GM21381 (cell line): ENCODE results near the gene MUC20.

Source experiments
- ATAC-seq: cut with Tn5 transposase; IDR thresholded peaks from one replicate; pipeline ENCODE4 v1.9.1; 2021; ENCODE audit warnings: mild to moderate bottlenecking, moderate library complexity; ENCODE audit not compliant: unreplicated experiment

MUC20 gene

DNA sequence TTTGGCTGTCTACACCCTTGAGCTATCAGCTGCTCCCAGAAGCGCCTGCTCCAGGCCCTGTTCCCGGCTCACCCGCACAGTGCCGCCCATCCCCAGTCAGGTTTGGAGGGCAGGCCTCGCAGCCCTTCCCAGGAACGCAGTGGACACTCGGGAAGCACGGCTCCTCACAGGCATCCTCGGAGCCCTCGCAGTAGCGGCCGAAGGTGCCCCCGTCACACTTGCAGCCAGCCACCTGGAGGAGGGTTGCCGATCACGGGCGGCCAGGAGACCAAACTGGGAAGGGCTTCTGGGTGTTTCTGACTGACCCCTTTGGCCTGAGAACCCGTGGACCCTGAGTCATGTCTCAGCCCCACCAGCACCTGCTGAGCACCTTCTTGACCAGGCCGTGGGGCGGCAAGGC, 33.4 kb downstream of the MUC20 start:
- no peak for ATAC-seq

DNA sequence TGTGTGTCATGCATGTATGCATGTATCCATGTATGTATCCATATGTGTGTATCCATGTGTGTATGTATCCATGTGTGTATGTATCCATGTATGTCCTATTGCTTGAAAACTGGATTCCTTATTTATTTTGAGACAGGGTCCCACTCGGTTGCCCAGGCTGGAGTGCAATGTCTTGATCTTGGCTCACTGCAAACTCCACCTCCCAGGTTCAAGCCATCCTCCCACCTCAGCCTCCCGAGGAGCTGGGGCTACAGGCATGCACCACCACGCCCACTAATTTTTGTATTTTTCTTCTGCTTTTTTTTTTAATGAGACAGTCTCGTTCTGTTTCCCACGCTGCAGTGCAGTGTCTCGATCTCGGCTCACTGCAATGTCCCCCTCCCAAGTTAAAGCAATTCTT, 34.1 kb downstream of the MUC20 start:
- ATAC-seq, result no peak

GRCh38 chr3:195755391-195755790, 34.6 kb downstream of the MUC20 start:
- ATAC-seq, result no peak

DNA sequence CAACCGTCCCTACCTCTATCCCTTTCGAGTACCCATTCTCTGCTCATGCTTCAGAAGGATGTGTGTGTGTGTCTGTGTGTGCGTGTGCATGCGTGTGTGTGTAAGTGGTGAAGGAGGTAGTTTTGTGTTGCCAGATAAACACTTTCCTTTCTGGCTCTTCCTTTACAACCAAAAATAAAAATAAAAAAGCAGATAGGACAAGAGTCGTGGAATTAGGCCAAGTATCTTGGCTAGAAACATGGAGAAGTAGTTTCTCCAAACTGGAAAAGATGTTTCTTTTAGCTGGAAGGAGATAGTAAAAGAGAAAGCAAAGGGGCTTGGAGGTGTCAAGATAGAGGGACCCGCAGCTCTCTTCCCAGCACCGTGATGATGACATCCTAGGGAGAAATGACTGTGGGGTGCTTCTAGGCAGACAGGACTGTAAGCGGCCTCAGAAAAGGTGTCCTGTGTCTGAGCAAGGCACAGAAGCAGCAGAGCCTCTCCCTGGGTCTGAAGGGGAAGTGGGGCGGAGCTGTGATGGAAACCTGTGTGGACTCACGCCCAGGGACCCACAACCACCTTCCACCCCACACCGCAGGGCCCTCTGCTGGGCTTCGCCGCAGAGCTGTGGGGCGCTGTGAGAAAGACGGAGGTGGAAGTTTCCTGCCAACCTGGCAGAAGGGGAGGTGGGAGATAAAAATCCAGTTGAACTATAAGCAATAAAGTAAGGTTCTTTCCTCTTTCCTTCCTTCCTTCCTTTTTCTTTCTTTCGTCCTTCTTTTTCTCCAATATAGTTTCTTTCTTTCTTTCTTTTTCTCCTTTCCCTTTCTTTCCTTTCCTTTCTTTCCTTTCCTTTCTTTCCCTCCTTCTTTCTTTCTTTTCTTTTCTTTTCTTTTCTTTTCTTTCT, 35.3 kb downstream of the MUC20 start:
- no peak for ATAC-seq

DNA sequence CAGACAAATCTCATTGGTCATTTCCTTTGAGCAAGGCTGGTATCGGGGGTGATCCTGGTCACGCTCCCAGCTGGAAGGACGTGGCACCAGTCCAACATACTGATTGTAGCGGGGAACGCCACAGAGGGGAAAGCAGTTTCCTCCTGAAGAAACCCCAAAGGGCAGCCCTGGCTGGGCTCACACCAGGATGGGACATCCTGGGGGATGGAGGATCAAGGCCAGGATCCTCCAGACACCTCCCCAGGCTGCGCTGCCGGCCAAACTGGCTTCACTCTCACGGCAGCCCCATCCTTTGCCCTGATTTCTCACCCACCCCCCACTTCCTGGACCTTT, 36.6 kb downstream of the MUC20 start:
- ATAC-seq, result no peak

GRCh38 chr3:195757827-195758226, 37.0 kb downstream of the MUC20 start:
- no peak for ATAC-seq

GRCh38 chr3:195758721-195759353, 38.1 kb downstream of the MUC20 start:
- ATAC-seq, result no peak

GRCh38 chr3:195760345-195761122, 39.8 kb downstream of the MUC20 start:
- no peak for ATAC-seq

GRCh38 chr3:195761123-195761566, 40.4 kb downstream of the MUC20 start:
- ATAC-seq, result no peak

DNA sequence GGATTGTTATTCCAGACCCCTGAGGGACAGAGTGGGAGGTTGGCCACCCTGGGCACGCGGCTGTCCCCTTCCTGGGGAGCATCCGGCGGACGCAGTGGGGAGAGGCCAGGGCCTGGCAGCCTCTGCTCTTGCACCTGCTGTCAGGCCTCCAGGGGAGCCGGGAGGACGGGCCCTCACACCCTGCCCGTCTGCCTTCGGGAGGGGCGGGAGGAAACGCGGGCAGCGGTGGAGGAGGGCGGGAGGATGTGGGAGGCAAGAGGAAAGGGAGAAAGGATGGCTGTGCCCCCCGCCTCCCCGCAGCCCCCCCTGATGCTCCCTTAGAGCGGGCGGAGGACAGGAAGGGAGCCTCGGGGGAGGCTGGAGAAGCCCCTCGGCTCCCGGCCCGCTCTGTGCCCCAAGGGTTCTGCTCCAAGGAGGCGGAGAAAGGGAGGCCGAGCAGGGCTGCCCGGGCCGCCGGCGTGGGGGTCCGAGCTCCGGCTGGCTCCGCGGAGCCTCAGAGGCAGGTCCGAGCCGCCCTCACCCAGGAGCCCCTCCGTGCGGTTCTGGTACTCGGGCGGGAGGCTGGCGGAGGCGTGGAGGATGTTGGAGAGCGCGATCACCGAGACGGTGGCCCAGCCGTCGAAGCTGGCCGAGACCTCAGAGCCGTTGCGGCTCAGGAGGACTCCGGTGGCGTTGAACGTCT, 40.9 kb downstream of the MUC20 start:
- ATAC-seq, result no peak

GRCh38 chr3:195762249-195762585, 41.4 kb downstream of the MUC20 start:
- no peak for ATAC-seq

- ATAC-seq, result no peak
These were observed 41.8 kb downstream of the MUC20 start for GRCh38 chr3:195762611-195763010.

DNA sequence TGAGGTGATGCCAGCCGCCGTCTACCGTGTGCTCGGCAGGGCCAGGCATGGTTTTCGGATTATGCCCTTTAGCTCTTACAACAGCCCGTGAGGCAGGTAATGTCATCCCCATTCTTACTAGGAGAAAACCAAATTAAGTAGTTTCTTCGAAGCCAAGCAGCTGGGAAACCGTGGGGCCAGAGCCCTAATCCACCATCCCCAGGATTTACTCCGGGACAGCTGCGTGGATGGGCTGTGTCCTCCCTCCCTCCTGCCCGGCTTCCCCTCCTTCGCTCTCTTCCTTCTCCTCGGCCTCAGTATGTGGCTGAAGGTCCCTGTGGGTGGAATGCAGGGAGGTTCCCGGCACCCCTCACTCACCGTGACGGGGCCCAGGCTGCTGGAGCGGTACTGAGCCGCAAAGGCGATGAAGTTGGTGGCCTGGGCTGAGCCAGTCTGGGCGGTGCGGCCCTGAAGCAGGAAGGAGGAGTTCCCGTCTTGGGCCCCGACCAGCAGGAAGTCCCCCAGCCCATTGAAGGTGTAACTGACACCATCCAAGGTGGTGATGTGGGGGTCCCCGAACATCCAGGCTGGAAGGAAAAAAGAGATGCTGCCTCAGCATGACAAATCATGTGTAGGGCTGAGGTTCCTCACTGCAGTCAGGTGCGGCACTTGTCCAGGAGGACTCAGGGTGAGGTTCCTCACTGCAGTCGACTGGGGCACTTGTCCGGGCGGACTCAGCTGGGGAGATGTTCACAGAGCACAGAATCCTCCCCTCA, 42.5 kb downstream of the MUC20 start:
- ATAC-seq, result no peak

DNA sequence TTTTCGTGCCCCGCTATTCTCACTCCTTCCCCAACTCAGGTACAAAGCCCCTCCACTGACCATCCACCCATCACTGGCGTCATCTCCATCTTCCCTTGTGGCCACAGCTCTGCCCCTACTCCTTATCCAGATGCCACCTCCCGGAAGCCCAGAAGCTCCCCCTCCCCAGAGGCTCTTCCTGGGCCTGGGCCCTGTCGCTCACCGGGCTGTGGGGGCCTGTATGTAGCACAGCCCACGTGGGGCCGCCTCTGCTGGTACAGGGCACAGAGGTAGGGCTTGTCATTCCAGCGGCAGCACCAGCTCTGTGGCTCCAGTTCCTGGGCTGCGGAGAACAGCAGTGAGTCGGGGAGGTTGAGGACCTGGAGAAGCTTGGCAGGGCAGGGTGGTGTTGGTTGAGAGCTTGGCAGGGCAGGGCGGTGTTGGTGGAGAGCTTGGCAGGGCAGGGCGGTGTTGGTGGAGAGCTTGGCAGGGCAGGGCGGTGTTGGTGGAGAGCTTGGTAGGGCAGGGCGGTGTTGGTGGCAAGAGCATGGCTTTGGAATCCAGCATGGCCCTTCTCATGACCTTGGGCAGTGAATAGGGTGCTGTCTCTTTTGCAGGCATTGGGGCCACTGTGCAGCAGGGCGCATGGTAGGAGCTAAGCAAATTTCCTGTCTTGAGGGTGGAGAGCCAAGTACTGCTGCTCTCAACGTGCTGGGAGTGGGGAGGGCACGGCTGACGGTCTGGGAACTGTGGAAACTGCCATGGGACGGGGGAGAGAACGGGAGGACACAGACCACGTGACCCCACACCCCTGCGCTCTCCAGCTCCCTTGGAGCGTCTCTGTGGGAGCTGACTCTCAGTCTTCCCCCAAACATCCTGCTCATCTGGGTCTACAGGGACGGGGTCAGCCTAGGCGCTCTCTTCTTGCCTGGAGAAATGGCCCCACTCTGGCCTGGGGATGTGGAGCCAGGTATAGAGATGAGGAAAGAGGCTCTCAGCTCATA, 43.4 kb downstream of the MUC20 start:
- ATAC-seq, result no peak

- no peak for ATAC-seq
These were observed 44.4 kb downstream of the MUC20 start for GRCh38 chr3:195764961-195765706.

DNA sequence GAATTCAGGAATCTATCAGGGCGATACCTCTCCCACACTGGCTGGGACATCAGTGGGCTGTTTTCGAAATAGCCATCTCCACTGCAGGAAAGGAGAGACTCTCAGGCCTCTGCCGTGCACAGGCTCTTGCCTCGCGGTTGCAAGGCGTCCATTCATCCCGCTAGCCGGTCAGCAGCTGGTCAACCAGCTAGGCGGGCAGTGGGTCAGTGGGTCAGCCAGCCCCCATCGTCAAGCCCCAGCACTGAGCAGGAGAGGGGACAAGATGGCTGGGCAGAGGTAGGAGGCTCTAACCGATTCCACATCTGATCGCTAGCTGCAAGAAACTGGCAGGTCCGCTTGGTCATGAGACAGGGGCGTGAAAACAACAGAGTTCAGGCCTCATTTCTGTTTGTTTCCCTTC, 45.9 kb downstream of the MUC20 start:
- no peak for ATAC-seq

- no peak for ATAC-seq
These were observed 47.0 kb downstream of the MUC20 start for GRCh38 chr3:195767792-195768191.

DNA sequence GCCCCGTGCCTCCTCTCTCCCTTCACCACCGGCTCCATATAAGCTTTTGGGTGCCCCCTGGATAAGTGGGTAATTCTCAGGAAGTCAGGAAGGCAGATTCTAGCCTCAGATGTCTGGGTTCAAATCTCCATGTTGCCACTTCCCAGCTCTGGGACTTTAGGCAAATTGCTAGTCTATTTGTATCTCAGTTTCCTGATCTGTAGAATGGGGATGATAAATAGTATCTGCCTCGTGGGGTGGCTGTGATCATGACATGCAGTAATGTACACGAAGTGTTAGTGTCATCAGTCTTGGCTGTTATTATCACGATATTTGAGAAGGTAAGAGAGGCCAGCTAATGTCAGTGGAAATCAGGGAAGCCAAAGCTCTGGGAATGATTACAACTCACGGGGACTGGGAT, 47.6 kb downstream of the MUC20 start:
- ATAC-seq, result no peak

DNA sequence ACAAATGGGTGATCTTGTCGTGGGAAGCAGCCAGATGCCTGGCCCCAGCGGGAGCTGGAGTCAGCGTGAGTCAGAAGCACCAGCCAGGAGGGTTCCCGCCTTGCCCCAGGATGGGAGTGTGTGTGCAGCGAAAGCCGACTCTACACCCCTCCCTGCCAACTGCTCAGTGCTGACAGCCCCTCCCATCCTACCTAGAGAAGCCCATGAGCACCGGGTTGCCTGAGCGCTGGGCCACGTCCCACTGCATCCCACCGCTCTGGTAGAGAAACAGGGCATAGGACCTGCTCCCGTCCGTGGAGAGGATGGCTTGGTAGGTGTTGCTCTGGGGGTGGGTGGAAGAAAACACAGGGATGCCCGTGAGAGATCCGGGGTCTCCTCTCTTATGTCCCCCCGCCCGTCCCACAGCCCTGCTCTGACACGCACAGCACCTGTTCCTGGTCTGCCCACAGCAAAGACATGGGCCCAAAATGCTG, 48.1 kb downstream of the MUC20 start:
- ATAC-seq, result no peak
